Subcutaneous abdominal adipose tissue (tissue), 5 donors: ENCODE data around the gene RFFL.
"Not testable (repeated sequence)": the region's sequence is repeated elsewhere in the genome, so short reads cannot be mapped to it uniquely, and the experiment has no call there.

ENCODE experiments used
- H3K27ac ChIP-seq: one replicate; pipeline ENCODE4 v1.7.0; 2013; ENCODE audit warnings: low read depth, mild to moderate bottlenecking, inconsistent platforms, low read length, moderate library complexity
- H3K27me3 ChIP-seq, 5 donors: one replicate each; pipeline ENCODE4 v1.7.0; 2013; ENCODE audit warnings: low read length in 5 of 5, inconsistent platforms in 1 of 5; ENCODE audit not compliant: control insufficient read depth in 5 of 5, insufficient read depth in 4 of 5
- H3K36me3 ChIP-seq, 5 donors: one replicate each; pipeline ENCODE4 v1.7.0; 2013; ENCODE audit warnings: low read length in 5 of 5; ENCODE audit not compliant: control insufficient read depth in 5 of 5, insufficient read depth in 5 of 5
- H3K4me1 ChIP-seq, 5 donors: one replicate each; pipeline ENCODE4 v1.7.0; 2013; ENCODE audit warnings: low read length in 5 of 5, mild to moderate bottlenecking in 3 of 5, moderate library complexity in 1 of 5; ENCODE audit not compliant: control insufficient read depth in 5 of 5, insufficient read depth in 5 of 5
- H3K4me3 ChIP-seq, 5 donors: one replicate each; pipeline ENCODE4 v1.7.0; 2013; ENCODE audit warnings: low read length in 5 of 5, low read depth in 1 of 5
- H3K9ac ChIP-seq, 5 donors: one replicate each; pipeline ENCODE4 v1.7.0; 2013; ENCODE audit warnings: low read length in 5 of 5, mild to moderate bottlenecking in 4 of 5, moderate library complexity in 3 of 5
- H3K9me3 ChIP-seq, 5 donors: one replicate each; pipeline ENCODE4 v1.7.0; 2013; ENCODE audit warnings: low read length in 5 of 5; ENCODE audit not compliant: control insufficient read depth in 5 of 5
- donor health status: healthy.
- donor health status: healthy.
- donor health status: healthy.
- donor health status: healthy.
- donor health status: healthy.

Gene RFFL

GRCh38 chr17:35016369-35016768 is 47.1 kb downstream of the RFFL start:
- Histone ChIP-seq H3K9ac (no peak overlapping the region), H3K36me3 (peaks cover 15 to 90% (median 58%) of the 10 kb centered on the region in 5 donors), H3K4me3 (no peak overlapping the region), H3K27ac (no peak overlapping the region), H3K4me1 (peaks cover 0 to 23% (median 21%) of the 10 kb centered on the region in 5 donors), H3K27me3 (no peaks in the 10 kb centered on the region), H3K9me3 (no peaks in the 10 kb centered on the region)

DNA sequence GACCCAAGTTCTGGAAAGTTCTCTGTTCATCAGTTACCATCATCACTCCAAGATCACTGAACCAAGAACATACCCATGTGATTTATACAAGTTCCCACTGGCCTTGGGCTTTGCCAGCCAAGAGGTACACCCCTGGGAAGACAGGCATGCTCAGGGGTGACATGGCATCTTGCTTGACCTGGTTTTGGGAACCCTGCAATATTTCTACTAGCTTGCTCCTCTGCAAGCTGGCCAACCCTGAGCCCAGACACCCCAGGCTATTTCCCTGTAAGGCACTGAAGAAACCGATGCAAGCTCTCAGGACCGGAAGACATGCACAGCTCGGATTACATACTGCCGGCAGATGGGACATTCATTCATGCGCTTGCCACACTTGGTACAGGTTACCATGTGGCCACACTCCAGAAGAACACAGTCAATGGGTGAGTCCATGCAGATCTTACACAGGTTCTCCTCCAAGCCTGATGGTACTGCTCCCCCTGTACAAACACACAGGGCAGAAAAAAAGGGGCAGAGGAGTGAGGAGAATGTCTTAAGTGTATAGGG is 51.8 kb downstream of the RFFL start:
- peaks cover 0 to 12% (median 7%) of the 10 kb centered on the region in 5 donors for H3K4me1 ChIP-seq
- no peaks in the 10 kb centered on the region for H3K27me3 ChIP-seq
- H3K9ac ChIP-seq: no peak overlapping the region
- H3K36me3 ChIP-seq: peaks cover 16 to 74% (median 48%) of the 10 kb centered on the region in 5 donors
- H3K9me3 ChIP-seq: no peaks in the 10 kb centered on the region
- H3K27ac ChIP-seq: no peak overlapping the region
- no peak overlapping the region for H3K4me3 ChIP-seq

DNA sequence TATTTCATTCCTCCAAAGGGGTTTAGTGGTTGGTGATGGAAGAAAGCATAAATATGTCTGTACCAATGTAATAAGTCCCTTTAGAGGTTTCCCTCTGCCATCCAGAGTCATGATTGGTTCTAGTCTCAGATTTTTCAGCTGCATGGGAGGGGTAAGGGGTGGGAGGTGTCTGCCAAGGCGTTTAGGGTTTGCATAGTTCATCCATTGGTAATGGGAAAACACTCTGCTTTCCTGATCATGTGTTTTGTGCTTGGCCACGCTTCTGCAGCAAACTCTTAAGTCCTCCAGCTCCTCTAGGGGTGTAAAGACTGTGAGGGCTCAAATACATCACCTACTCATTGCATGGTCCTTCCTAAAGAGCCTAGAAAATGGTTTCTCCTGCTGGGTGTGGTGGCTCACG is 53.4 kb downstream of the RFFL start:
- peaks cover 11 to 69% (median 40%) of the 10 kb centered on the region in 5 donors for H3K36me3 ChIP-seq
- H3K4me1 ChIP-seq: peaks cover 0 to 8% (median 4%) of the 10 kb centered on the region in 5 donors
- H3K27me3 ChIP-seq: no peaks in the 10 kb centered on the region
- no peak overlapping the region for H3K4me3 ChIP-seq
- H3K9me3 ChIP-seq: no peaks in the 10 kb centered on the region
- no peak overlapping the region for H3K9ac ChIP-seq
- H3K27ac ChIP-seq: no peak overlapping the region

DNA sequence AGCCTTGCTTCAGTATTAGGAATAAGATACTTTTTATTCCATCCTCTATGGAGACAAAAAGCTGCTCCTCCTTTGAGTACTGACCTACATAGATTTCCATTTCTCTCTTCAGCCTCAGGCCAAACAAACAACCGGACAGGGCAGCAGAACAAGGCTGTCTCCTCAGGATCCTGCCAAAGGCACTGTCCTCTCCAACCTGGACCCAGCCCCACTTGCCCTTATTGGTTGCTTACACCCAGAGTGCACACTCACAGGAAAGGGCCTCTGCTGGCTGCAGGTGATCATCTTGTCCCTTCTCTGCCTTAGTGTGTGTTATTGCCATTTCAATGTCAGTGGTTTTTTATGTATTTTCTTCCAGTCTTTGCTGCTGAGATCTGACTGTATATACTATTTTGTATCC is 56.5 kb downstream of the RFFL start:
- Histone ChIP-seq H3K27me3 (no peaks in the 10 kb centered on the region), H3K4me1 (peaks cover 0 to 6% (median 4%) of the 10 kb centered on the region in 5 donors), H3K36me3 (peaks cover 7 to 70% (median 49%) of the 10 kb centered on the region in 5 donors), H3K27ac (no peak overlapping the region), H3K9me3 (no peaks in the 10 kb centered on the region), H3K4me3 (no peak overlapping the region), H3K9ac (no peak overlapping the region)

GRCh38 chr17:35006345-35006744 is 57.2 kb downstream of the RFFL start:
- no peaks in the 10 kb centered on the region for H3K27me3 ChIP-seq
- peaks cover 7 to 70% (median 49%) of the 10 kb centered on the region in 5 donors for H3K36me3 ChIP-seq
- no peak overlapping the region for H3K4me3 ChIP-seq

DNA sequence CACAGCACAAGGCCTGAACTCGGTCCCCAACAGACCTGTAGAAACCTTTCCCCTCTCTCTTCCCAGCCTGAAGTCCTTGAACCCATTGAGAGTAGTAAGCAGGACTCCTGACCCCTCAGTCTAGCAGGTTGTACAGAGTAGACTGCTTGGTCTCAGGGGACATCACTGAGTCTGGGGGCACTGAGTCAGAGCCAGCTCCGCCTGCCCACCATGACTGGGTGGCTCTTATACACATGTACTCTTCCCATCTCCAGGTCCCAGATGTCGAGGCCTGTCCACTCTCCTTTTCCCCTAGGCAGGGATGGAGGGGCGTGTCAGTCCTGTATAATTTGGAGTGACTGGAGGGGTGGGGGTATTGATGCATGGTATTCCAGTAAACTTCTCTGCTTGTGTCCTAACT is 59.7 kb downstream of the RFFL start:
- no peak overlapping the region for H3K9ac ChIP-seq
- peaks cover 0 to 6% (median 4%) of the 10 kb centered on the region in 5 donors for H3K4me1 ChIP-seq
- H3K9me3 ChIP-seq: no peaks in the 10 kb centered on the region
- no peak overlapping the region for H3K4me3 ChIP-seq
- H3K36me3 ChIP-seq: peaks cover 0 to 78% (median 52%) of the 10 kb centered on the region in 5 donors
- no peaks in the 10 kb centered on the region for H3K27me3 ChIP-seq
- no peak overlapping the region for H3K27ac ChIP-seq

More at GRCh38 chr17:35006345-35006744, 57.2 kb downstream of the RFFL start:
- H3K9ac ChIP-seq: no peak overlapping the region
- H3K9me3 ChIP-seq: no peaks in the 10 kb centered on the region
- H3K27ac ChIP-seq: no peak overlapping the region
- peaks cover 0 to 6% (median 4%) of the 10 kb centered on the region in 5 donors for H3K4me1 ChIP-seq

GRCh38 chr17:35002876-35003551 is 60.5 kb downstream of the RFFL start:
- Histone ChIP-seq H3K27me3 (no peaks in the 10 kb centered on the region), H3K36me3 (peaks cover 0 to 83% (median 59%) of the 10 kb centered on the region in 5 donors), H3K4me1 (peaks cover 0 to 9% (median 4%) of the 10 kb centered on the region in 5 donors), H3K4me3 (no peak overlapping the region), H3K9ac (no peak overlapping the region), H3K27ac (no peak overlapping the region), H3K9me3 (no peaks in the 10 kb centered on the region)

- no peak overlapping the region for H3K9ac ChIP-seq
- H3K9me3 ChIP-seq: no peaks in the 10 kb centered on the region
- H3K4me1 ChIP-seq: peaks cover 0 to 17% (median 5%) of the 10 kb centered on the region in 5 donors
- peaks cover 0 to 76% (median 58%) of the 10 kb centered on the region in 5 donors for H3K36me3 ChIP-seq
- H3K27me3 ChIP-seq: no peaks in the 10 kb centered on the region
- H3K27ac ChIP-seq: no peak overlapping the region
- H3K4me3 ChIP-seq: no peak overlapping the region
These were observed 62.0 kb downstream of the RFFL start for GRCh38 chr17:35001549-35001948.

DNA sequence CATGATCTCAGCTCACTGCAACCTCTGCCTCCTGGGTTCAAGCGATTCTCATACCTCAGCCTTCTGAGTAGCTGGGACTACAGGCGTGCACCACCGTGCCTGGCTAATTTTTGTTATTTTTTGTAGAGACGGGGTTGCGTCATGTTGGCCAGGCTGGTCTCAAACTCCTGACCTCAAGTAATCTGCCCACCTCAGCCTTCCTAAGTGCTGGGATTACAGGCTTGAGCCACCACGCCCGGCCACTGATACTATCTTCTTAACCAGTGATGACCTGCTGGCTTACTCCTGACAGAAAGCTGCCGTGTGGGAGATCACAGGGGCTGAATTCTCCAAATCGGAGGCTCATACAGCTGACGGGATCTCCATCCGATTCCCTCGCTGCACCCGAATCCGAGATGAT is 62.5 kb downstream of the RFFL start:
- H3K9ac ChIP-seq, H3K27me3 ChIP-seq, H3K9me3 ChIP-seq, H3K27ac ChIP-seq, H3K4me3 ChIP-seq: not testable (repeated sequence)
- H3K36me3 ChIP-seq: peaks cover 0 to 75% (median 56%) of the 10 kb centered on the region in 5 donors
- H3K4me1 ChIP-seq: peaks cover 0 to 17% (median 5%) of the 10 kb centered on the region in 5 donors

GRCh38 chr17:34999456-34999855 is 64.1 kb downstream of the RFFL start:
- H3K27ac ChIP-seq: no peak overlapping the region

More at GRCh38 chr17:34999456-34999855, 64.1 kb downstream of the RFFL start:
- Histone ChIP-seq H3K4me3 (no peak overlapping the region), H3K27me3 (no peaks in the 10 kb centered on the region), H3K36me3 (peaks cover 0 to 79% (median 62%) of the 10 kb centered on the region in 5 donors), H3K4me1 (peaks cover 0 to 17% (median 5%) of the 10 kb centered on the region in 5 donors), H3K9me3 (no peaks in the 10 kb centered on the region), H3K9ac (no peak overlapping the region)
